ENCODE data around the gene PALM. TPM values are rescaled to one million over a fixed set of nuclear protein-coding genes. Genes with fewer than 3 reads are reported as not detected.

PALM gene
- total and polyA plus RNA-seq, 9 of the 15 experiments (the other 6 are each of a cell fraction or from before 2014, with no cell fraction given), result 0.04 to 6.6 (median 1.7) TPM

- TF ChIP-seq MYNN (IDR thresholded peaks at IDR 0.05) (no peak), MYNN (CRISPR knock-in tag; IDR thresholded peaks at IDR 0.05) (no peak), ZNF41 (CRISPR knock-in tag; conservative IDR thresholded peaks at IDR 0.05) (no peak), CHD7 (IDR thresholded peaks at IDR 0.05; ENCODE audit: low read depth, low read length) (no peak), CREM (IDR thresholded peaks at IDR 0.05; ENCODE audit: low read depth) (no peak)
- TF ChIP-seq, protein P1, sequence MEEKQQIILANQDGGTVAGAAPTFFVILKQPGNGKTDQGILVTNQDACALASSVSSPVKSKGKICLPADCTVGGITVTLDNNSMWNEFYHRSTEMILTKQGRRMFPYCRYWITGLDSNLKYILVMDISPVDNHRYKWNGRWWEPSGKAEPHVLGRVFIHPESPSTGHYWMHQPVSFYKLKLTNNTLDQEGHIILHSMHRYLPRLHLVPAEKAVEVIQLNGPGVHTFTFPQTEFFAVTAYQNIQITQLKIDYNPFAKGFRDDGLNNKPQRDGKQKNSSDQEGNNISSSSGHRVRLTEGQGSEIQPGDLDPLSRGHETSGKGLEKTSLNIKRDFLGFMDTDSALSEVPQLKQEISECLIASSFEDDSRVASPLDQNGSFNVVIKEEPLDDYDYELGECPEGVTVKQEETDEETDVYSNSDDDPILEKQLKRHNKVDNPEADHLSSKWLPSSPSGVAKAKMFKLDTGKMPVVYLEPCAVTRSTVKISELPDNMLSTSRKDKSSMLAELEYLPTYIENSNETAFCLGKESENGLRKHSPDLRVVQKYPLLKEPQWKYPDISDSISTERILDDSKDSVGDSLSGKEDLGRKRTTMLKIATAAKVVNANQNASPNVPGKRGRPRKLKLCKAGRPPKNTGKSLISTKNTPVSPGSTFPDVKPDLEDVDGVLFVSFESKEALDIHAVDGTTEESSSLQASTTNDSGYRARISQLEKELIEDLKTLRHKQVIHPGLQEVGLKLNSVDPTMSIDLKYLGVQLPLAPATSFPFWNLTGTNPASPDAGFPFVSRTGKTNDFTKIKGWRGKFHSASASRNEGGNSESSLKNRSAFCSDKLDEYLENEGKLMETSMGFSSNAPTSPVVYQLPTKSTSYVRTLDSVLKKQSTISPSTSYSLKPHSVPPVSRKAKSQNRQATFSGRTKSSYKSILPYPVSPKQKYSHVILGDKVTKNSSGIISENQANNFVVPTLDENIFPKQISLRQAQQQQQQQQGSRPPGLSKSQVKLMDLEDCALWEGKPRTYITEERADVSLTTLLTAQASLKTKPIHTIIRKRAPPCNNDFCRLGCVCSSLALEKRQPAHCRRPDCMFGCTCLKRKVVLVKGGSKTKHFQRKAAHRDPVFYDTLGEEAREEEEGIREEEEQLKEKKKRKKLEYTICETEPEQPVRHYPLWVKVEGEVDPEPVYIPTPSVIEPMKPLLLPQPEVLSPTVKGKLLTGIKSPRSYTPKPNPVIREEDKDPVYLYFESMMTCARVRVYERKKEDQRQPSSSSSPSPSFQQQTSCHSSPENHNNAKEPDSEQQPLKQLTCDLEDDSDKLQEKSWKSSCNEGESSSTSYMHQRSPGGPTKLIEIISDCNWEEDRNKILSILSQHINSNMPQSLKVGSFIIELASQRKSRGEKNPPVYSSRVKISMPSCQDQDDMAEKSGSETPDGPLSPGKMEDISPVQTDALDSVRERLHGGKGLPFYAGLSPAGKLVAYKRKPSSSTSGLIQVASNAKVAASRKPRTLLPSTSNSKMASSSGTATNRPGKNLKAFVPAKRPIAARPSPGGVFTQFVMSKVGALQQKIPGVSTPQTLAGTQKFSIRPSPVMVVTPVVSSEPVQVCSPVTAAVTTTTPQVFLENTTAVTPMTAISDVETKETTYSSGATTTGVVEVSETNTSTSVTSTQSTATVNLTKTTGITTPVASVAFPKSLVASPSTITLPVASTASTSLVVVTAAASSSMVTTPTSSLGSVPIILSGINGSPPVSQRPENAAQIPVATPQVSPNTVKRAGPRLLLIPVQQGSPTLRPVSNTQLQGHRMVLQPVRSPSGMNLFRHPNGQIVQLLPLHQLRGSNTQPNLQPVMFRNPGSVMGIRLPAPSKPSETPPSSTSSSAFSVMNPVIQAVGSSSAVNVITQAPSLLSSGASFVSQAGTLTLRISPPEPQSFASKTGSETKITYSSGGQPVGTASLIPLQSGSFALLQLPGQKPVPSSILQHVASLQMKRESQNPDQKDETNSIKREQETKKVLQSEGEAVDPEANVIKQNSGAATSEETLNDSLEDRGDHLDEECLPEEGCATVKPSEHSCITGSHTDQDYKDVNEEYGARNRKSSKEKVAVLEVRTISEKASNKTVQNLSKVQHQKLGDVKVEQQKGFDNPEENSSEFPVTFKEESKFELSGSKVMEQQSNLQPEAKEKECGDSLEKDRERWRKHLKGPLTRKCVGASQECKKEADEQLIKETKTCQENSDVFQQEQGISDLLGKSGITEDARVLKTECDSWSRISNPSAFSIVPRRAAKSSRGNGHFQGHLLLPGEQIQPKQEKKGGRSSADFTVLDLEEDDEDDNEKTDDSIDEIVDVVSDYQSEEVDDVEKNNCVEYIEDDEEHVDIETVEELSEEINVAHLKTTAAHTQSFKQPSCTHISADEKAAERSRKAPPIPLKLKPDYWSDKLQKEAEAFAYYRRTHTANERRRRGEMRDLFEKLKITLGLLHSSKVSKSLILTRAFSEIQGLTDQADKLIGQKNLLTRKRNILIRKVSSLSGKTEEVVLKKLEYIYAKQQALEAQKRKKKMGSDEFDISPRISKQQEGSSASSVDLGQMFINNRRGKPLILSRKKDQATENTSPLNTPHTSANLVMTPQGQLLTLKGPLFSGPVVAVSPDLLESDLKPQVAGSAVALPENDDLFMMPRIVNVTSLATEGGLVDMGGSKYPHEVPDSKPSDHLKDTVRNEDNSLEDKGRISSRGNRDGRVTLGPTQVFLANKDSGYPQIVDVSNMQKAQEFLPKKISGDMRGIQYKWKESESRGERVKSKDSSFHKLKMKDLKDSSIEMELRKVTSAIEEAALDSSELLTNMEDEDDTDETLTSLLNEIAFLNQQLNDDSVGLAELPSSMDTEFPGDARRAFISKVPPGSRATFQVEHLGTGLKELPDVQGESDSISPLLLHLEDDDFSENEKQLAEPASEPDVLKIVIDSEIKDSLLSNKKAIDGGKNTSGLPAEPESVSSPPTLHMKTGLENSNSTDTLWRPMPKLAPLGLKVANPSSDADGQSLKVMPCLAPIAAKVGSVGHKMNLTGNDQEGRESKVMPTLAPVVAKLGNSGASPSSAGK (IDR thresholded peaks at IDR 0.05), result no peak
Measured at GRCh38 chr19:723247-723646, 14.5 kb downstream of the PALM start (continued).

All from K562 (cell line).